ENCODE measurements around the gene CHST9. TPM values are rescaled to one million over a fixed set of nuclear protein-coding genes. Genes with fewer than 3 reads are reported as not detected.

The CHST9 gene
- total RNA-seq, 1 donor from 2014 or later = not detected

- no peak for DNase-seq (ENCODE audit: low read depth, low spot score)
These were observed 316.0 kb downstream of the CHST9 start for GRCh38 chr18:26868968-26869586.

DNA sequence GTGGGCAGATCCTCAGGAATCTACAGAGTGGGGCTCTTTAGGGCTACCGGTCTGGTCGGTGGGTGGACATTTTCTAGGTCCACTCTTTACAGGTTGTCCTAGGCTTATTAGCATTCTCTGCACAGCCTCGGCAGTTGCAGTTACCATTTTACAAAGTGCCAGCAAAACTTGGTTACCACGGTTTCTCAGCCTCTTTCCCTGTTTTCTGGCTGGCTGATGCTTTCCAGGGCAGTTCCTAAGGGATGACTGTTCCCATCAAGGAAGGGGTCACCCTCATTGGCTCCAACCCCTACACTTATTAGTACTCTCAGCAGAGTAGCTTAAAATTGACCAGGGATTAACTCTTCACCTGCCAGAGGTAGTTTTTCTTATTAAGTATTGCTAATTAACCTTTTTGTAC lies 317.6 kb downstream of the CHST9 start:
- DNase-seq (ENCODE audit: low read depth, low spot score) = no peak

DNA sequence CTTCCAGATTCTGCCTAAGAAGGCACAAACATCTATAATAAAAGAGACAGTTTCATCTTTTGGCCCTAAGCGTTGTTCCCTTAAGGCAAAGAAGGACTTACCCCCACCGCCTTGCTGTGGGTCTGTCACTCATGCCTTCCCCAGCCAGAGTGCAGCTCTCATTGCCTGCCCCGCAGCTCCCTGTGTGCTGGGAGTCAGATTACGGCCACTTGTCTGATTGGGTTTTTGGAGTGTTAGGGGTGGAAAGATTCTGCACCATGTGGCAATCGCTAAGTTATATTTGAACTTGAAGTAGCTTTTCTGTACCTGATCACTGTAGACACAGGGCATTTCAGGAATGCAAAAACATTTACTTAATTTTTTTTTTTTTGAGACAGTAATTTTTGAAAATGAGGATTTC lies 319.6 kb downstream of the CHST9 start, which contains the start of gene AQP4:
TSS of gene AQP4 (minus strand) at position 151 of the 400 bp plus-strand sequence. CDS start at position 133, 18 bp downstream.
- DNase-seq (ENCODE audit: low read depth, low spot score) = no peak

DNA sequence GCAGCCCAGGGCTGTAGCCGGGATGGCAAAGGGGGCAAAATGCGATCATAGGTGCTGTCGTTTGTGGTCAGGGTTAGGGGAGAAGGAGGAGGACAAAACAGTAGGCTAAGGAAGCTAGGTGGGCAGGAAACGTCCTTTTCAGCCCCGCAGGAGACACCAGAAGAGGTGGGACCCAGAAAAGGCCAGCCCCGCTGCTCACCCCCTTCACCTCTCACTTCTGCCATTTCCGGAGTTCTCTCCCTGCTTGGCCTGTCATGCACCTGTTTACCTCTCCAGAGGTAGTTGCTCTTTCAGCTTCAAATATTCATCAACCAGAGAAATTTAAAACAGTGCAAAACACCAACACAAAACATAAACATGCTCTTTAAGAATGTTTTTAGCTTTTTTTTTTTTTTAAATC lies 320.4 kb downstream of the CHST9 start:
- no peak for DNase-seq (ENCODE audit: low read depth, low spot score)

GRCh38 chr18:26863921-26864497 lies 321.1 kb downstream of the CHST9 start:
- DNase-seq (ENCODE audit: low read depth, low spot score) = no peak

- no peak for DNase-seq (ENCODE audit: low read depth, low spot score)
These were observed 321.8 kb downstream of the CHST9 start for GRCh38 chr18:26863122-26863879.

- no peak for DNase-seq (ENCODE audit: low read depth, low spot score)
These were observed 323.0 kb downstream of the CHST9 start for GRCh38 chr18:26862084-26862483.

All from pulmonary artery endothelial cell (primary cell).